GM04503 (cell line): ENCODE results near the gene ARHGAP28.
"Not testable (repeated sequence)": the region's sequence is repeated elsewhere in the genome, so short reads cannot be mapped to it uniquely, and the experiment has no call there.

ENCODE experiments used
- DNase-seq: peaks from one replicate; pipeline ENCODE4 v3.0.0-alpha.2; 2012; ENCODE audit warnings: low read depth

The ARHGAP28 gene

GRCh38 chr18:6819332-6819731, 89.8 kb downstream of the ARHGAP28 start:
- no peak for DNase-seq

- DNase-seq, result no peak
These were observed 90.8 kb downstream of the ARHGAP28 start for GRCh38 chr18:6820314-6820713.

DNA sequence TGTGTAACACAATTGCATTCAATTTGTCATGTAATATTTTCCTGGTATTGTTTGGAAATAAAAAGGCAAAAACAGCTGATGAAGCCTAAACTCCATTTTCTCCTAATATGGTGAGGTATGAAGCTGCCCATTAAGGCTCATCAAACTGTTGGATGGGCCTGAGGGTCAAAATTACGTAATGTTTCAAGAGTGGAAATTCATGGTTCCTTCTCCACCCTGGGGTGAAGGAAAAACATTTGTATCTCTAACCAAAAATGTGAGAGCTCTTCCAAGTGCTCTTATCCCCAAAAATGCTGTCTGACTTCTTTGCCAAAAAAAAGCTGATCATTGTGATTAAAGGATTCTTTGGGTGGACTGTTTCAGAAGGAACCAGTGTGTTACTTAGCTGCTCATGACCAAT, 91.8 kb downstream of the ARHGAP28 start:
- peak; percentile 1 for DNase-seq

GRCh38 chr18:6827161-6827560, 97.6 kb downstream of the ARHGAP28 start:
- DNase-seq, result not testable (repeated sequence)

DNA sequence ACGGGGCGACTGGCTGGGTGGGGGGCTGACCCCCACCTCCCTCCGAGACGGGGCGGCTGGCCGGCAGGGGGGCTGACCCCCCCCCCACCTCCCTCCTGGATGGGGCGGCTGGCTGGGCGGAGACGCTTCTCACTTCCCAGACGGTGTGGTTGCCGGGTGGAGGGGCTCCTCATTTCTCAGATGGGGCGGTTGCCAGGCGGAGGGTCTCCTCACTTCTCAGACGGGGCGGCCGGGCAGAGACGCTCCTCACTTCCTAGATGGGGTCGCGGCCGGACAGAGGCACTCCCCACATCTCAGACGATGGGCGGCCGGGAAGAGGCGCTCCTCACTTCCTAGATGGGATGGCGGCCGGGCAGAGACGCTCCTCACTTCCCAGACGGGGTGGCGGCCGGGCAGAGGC, 98.0 kb downstream of the ARHGAP28 start:
- DNase-seq, result not testable (repeated sequence)

- no peak for DNase-seq
These were observed 101.4 kb downstream of the ARHGAP28 start for GRCh38 chr18:6830916-6831315.

- no peak for DNase-seq
These were observed 105.8 kb downstream of the ARHGAP28 start for GRCh38 chr18:6835345-6835744.

DNA sequence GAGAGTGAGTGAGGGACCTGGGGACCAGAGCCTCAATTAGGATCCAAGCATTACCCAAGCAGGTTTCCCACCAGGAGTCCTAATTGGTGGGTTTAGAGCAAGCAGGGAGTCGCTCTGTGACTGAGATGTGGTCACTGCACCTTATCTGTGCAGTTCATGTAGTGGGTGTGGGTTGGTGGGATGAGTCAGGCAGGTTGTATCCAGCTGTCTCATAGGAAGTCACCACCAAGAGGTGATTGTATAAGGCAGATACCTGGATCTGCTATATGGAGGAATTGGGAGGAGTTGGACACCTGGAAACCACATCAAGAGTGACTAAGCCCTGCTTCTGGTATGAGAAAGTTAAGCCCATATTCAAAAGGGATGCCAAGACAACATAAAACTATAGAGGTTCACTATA, 106.8 kb downstream of the ARHGAP28 start:
- no peak for DNase-seq

DNA sequence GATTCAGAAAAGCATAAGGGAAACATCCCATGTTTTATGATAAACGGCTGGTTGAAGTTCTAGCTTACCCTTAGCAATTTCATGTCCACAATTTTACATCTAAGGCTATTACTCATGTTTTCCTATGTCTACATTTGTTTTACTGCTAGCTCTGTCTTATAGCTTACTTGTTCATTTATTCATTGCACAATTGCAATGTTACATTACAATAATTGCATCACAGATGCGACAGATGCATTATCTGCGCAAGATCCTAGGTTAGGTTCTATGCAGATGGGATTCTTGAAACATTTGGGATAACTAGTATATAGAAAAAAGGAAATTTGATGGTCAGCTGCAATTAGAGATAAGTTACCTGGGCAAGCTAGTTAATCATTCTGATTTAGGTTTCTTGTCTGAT, 108.4 kb downstream of the ARHGAP28 start:
- no peak for DNase-seq

DNA sequence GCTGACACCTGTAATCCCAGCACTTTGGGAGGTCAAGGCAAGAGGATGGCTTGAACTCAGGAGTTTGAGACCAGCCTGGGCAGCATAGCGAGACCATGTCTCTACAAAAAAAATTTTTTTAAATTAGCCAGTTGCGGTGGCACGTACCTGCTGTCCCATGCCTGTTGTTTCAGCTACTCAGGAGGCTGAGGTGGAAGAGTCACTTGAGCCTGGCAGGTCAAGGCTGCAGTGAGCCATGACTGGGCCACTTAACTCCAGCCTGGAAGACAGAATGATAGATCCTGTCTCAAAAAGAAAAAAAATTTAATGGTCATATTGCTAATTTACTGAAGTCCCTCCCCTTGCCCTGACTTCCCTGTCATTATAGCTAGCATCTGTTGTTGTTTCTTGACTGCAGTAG, 112.6 kb downstream of the ARHGAP28 start:
- no peak for DNase-seq

- no peak for DNase-seq
These were observed 113.8 kb downstream of the ARHGAP28 start for GRCh38 chr18:6843308-6843707.

DNA sequence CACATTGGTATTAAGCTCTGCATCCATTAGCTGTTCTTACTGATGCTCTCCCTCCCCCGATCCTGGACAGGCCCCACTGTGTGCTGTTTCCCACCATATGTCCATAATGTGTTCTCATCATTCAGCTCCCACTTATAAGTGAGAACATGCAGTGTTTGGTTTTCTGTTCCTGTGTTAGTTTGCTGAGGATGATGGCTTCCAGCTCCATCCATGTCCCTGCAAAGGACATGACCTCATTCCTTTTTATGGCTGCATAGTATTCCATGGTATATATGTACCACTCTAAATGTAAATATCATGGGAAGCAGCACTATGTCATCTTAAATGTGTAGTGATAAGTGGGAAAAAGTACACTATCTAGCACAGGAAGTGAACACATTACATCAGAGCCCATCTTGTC, 116.0 kb downstream of the ARHGAP28 start:
- DNase-seq, result not testable (repeated sequence)

DNA sequence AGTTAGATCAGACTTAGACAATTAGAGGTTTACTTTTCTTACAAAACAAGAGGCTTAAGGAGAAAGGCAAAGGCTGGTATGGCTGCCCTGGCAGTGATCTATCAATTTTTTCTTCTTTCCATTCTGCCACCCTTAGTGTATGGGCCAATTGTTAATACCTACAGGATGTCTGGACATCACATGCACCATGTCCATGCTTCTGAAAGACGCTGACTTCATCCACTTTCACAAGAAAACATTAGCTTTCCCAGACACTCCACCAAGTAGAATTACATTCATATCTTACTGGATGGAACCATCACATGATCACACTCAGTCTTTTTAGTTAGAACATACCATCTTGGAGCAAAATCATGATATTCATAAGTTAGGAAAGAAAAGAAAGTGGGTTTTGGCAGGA, 120.9 kb downstream of the ARHGAP28 start:
- DNase-seq, result no peak

DNA sequence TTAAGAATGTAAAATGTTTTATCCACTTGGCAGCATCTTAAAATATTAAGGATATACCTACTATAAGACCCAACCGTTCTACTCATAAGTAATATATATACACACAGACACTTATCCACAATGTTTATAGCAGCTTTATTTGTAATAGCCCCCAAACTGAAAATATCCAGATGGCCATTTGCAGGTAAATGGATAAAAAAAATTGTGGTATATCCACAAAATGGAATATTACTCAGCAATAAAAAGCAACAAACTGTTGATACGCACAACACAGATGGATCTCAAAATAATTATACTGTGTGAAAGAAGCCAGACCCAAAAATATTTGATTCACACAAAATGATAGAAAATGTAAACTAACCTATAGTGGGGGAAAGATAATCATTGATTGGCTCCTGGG, 122.0 kb downstream of the ARHGAP28 start:
- DNase-seq, result no peak

- no peak for DNase-seq
These were observed 125.3 kb downstream of the ARHGAP28 start for GRCh38 chr18:6854811-6855210.

DNA sequence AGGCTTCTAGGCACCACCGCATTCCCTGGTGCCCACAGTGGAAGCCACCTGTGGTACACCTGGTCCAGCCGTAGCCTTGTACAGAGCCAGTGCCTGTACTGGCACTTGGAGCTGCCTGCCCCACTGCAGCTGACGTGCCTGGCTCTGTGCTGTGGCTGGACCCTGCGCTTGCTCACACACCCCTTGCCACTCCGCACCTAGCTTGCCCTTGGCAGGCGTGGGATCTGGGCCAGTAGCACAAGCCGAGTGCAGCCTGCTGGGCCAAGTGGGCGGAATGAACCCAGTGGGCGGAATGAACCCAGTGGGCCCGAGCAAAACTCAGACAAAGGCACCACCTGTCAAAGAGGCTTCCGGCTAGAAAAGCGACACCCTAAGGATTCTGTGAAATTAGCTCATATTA, 126.3 kb downstream of the ARHGAP28 start:
- DNase-seq, result no peak

DNA sequence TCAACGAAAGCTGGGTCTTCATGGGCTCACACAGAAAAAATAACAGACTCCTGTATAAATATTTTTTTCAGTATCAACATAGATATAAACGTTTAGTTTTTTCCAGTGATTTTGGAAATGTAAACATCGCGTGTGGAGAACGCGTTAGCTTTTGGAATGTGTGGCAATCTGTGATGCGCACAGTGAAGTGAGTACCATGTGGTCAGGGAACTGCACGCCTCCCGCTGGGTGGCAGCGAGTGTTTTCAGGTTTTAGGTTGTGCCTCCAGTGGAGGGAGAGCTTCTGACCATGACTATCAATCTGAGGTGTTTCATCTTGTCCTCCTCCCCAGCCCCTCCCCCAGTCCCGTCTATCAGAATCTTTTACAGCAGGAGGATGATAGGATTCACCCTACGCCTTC, 127.8 kb downstream of the ARHGAP28 start:
- no peak for DNase-seq

- no peak for DNase-seq
These were observed 130.3 kb downstream of the ARHGAP28 start for GRCh38 chr18:6859676-6860422.

DNA sequence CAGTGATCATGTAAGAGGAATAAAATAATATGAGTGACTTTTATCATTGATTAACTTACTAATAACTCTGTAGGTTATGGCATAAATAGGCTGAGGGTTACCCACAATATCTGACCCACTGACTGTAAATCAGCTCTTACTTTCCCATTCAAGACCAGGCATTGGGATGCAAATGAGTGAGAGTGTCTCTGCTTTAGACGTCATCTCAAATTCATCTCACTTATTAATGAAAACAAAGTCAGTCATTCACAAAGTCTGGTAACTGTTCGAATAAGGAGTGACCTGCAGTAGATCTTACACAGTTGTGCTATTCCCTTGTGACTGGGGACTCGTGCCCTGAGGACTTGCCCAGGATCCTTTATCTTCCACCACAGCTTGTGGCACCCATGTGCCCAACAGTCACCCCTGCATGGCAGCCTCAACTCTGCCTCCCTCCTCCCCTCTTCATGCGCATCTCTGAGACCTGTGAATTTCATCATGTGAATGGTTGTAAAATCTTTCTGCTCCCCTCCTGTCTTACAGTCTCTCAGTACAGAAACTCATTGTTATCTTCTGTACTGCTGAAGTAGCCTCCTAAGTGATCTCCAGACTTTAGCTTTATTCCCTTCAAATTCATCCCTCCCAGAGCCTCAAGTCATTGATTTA, 131.4 kb downstream of the ARHGAP28 start:
- no peak for DNase-seq

- DNase-seq, result no peak
These were observed 135.7 kb downstream of the ARHGAP28 start for GRCh38 chr18:6865251-6865650.

DNA sequence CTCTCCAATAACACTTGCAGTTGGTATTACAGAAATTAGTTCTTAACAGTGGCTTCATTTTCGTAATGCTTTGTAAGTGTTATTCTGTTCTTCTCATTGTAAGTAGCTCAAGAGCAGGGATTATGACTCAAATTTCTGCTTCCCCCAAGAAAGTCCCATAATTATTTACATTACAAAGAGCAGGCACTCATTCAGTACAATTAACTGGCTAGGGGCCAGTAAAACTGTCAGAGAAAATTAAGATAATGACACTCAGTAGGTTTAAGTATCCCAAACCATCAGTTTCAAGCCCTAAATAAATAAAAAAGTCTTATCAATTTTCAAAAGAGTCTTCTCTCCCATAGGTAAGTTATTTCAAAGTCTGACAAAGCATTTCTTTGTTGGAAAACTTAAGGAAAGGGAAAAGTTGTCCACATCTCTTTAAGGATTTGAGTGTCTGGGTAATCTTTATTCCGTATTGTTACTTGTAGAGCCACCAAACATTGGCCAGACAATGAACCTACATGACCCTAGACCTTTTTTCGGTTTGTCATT, 137.1 kb downstream of the ARHGAP28 start:
- DNase-seq, result no peak

DNA sequence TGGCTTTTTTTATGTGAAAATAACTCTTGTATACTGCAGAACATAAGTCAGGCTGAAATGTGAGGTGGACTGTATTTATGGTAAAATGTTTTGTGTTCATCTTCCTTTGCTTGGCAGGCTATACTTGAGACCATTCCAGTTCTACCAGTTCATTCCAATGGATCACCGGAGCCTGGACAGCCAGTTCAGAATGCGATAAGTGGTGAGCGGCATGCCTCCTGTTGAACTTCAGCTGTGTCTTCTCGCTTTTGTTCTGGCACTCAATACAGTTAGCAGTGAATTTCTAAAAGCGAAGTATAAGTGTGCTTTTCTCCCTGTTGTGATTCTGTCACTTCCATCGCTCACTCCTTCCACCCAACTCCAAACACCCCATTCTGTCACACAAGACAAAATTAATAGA, 138.5 kb downstream of the ARHGAP28 start:
- no peak for DNase-seq

DNA sequence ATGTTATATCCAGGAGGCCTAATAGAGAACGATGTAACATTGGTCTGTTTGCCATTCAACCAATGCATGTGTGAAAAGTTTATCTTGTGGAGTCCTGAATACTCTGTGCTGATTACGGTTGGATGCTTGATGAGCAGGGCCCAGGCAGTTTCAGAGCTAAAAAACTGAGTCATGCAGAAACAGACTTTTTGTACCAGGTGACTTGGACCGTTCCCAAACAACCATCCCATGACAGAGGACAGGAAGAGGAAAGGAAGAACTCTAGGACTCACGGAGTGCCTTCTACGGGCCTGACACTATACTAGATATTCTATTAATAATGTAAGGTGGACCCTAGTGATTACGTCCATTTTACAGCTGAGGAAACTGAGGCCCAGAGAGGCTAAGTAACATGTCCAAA, 142.1 kb downstream of the ARHGAP28 start:
- DNase-seq, result no peak
